Stomach (tissue), 9 donors: ENCODE results near the gene LSAMP. TPM values are rescaled to one million over a fixed set of nuclear protein-coding genes. Genes with fewer than 3 reads are reported as not detected.

Experiments used
- DNase-seq, 2 donors: peaks; one replicate each; pipeline versions ENCODE4 v3.0.0 to v3.0.0-alpha.2; 2013 to 2019
- H3K27ac ChIP-seq, 5 donors: fragments of 200-600 bp in 4 of 5; sonication (generic) in 4 of 5; one replicate each; pipeline ENCODE4 v1.5.1; 2013 to 2019; ENCODE audit warnings: mild to moderate bottlenecking in 1 of 5, moderate library complexity in 1 of 5
- H3K27me3 ChIP-seq, 3 donors: fragments of 200-600 bp; sonication (generic); one replicate each; pipeline ENCODE4 v1.5.1; 2017 to 2019; ENCODE audit warnings: mixed run types in 1 of 3
- H3K36me3 ChIP-seq, 4 donors: fragments of 200-600 bp; sonication (generic); 1 replicate in 3 of 4; 2 replicates in 1 of 4; pipeline ENCODE4 v1.5.1; 2016 to 2019
- H3K4me1 ChIP-seq, 4 donors: fragments of 200-600 bp; sonication (generic); one replicate each; pipeline ENCODE4 v1.5.1; 2016 to 2019
- H3K4me3 ChIP-seq, 4 donors: fragments of 200-600 bp; sonication (generic) in 3 of 4; one replicate each; pipeline ENCODE4 v1.5.1; 2016 to 2019; ENCODE audit warnings: mild to moderate bottlenecking in 1 of 4
- H3K9me3 ChIP-seq, 4 donors: fragments of 200-600 bp; sonication (generic); one replicate each; pipeline ENCODE4 v1.5.1; 2016 to 2019
- EP300 ChIP-seq: sonication (generic); formaldehyde crosslinking; IDR thresholded peaks from one replicate; pipeline ENCODE4 v1.6.1; 2017; ENCODE audit warnings: antibody characterized with exemption
- POLR2A ChIP-seq, 4 donors: fragments of 450-650 bp; IDR thresholded peaks; one replicate each; pipeline ENCODE4 v1.6.1; 2016; ENCODE audit warnings: antibody characterized with exemption in 4 of 4, control low read depth in 2 of 4, mild to moderate bottlenecking in 1 of 4, moderate library complexity in 1 of 4
- POLR2AphosphoS5 ChIP-seq, 3 donors: sonication (generic); formaldehyde crosslinking; IDR thresholded peaks; one replicate each; pipeline ENCODE4 v1.6.1; 2016; ENCODE audit warnings: antibody characterized with exemption in 3 of 3
- WGBS, 5 donors: extraction: QIAGEN DNeasy Blood & Tissue Kit in 3 of 5; methylation state at CpG; one replicate each; pipeline versions ENCODE4 v1.1.5 to v1.1.7; 2013 to 2018; 5-methylcytosine and 5-hydroxymethylcytosine counted together
- intact Hi-C: fragments of 100-400 bp; cut with DNase I; formaldehyde crosslinking; loops from one replicate; pipeline ENCODE4 v1.15.1; 2023; ENCODE audit warnings: low total_unique reads
- polyA plus RNA-seq, 3 donors: library from polyadenylated mRNA; stranded (reverse); fragments of 200-250 nt; gene quantifications; one replicate each; pipeline ENCODE4 v1.2.3, GENCODE V29; 2013
- total RNA-seq, 5 donors: library from RNA; depleted of rRNA; stranded (reverse); fragments of >200 nt; gene quantifications; one replicate each; pipeline versions ENCODE4 v1.1.0 to v1.2.3, GENCODE V29; 2014 to 2016
- TF ChIP-seq, protein P1 (sequence below), 7 experiments: fragments of 450-650 bp in 4 of 7; fragments of 200-600 bp in 3 of 7; sonication (generic) in 3 of 7; IDR thresholded peaks; one replicate each; pipeline ENCODE4 v1.5.1; 2016 to 2019; ENCODE audit warnings: antibody characterized with exemption in 7 of 7, control low read depth in 2 of 7, mild to moderate bottlenecking in 1 of 7
- donor health status: healthy with polysubstance abuse.
- donor health status: Bipolar disorder and iron deficiency.
- donor health status: healthy.

LSAMP gene
- total and polyA plus RNA-seq, 8 donors: 1.1 to 20.7 (median 1.7) TPM

DNA sequence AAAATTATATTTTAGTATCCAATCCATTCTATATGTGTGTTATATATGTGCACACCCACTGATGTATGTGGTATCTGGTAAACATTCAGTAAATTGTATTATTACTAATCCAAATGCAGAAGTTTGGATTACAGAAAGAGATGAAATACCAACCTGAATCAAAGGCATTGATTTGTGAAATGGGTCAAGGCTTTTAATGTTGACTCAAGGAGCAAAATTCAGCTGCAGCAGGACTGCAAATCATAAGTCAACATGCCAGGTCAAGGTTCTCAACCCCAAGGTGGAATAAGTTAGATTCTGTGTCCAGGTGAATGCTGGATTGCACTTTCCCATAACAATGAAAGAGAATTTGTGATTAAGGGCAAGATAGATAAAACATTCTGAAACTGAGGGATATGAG is 631.3 kb downstream of the LSAMP start:
- Histone ChIP-seq H3K9me3 (no peaks in the 10 kb centered on the region), H3K4me1 (peaks cover 0 to 7% (median 0%) of the 10 kb centered on the region in 4 donors), H3K4me3 (no peak overlapping the region), H3K27ac (no peak overlapping the region), H3K36me3 (no peaks in the 10 kb centered on the region), H3K27me3 (no peaks in the 10 kb centered on the region)
- TF ChIP-seq, protein P1, sequence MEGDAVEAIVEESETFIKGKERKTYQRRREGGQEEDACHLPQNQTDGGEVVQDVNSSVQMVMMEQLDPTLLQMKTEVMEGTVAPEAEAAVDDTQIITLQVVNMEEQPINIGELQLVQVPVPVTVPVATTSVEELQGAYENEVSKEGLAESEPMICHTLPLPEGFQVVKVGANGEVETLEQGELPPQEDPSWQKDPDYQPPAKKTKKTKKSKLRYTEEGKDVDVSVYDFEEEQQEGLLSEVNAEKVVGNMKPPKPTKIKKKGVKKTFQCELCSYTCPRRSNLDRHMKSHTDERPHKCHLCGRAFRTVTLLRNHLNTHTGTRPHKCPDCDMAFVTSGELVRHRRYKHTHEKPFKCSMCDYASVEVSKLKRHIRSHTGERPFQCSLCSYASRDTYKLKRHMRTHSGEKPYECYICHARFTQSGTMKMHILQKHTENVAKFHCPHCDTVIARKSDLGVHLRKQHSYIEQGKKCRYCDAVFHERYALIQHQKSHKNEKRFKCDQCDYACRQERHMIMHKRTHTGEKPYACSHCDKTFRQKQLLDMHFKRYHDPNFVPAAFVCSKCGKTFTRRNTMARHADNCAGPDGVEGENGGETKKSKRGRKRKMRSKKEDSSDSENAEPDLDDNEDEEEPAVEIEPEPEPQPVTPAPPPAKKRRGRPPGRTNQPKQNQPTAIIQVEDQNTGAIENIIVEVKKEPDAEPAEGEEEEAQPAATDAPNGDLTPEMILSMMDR (IDR thresholded peaks at IDR 0.05): no peak
- TF ChIP-seq EP300 (no peak), POLR2AphosphoS5 (IDR thresholded peaks at IDR 0.05) (no peak), POLR2A (IDR thresholded peaks at IDR 0.05) (no peak)
- intact Hi-C loops: no loop called here
- no peak for DNase-seq

DNA sequence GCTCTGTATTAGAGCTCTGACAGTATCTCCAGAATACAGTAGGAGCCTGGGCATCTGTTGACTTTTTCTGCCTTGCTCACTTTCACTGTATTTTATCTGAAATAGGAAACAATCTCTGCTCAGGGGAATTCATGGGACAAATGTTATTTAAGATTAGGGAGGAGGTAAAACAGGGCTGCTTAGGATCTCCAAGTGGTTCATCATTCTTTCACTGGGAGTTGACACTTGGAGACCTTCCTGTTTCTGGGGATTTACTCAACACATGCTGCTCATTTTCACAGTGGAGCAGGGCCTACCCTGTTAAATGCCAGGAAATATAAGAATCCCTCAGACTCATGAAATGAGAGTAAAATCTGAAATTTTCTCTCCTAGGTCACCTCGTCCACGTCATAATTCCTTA is 636.5 kb downstream of the LSAMP start:
- DNase-seq: no peak
- H3K4me1 ChIP-seq: peaks cover 0 to 5% (median 0%) of the 10 kb centered on the region in 4 donors
- H3K36me3 ChIP-seq: no peaks in the 10 kb centered on the region
- no peak overlapping the region for H3K4me3 ChIP-seq
- no peak overlapping the region for H3K27ac ChIP-seq
- no peaks in the 10 kb centered on the region for H3K9me3 ChIP-seq
- intact Hi-C loops: no loop called here
- WGBS, 5 donors: 83 to 95% (median 90%) methylated on average over 2 of the region's 2 CpGs
- no peaks in the 10 kb centered on the region for H3K27me3 ChIP-seq
- TF ChIP-seq POLR2AphosphoS5 (IDR thresholded peaks at IDR 0.05) (no peak), POLR2A (IDR thresholded peaks at IDR 0.05) (no peak), EP300 (no peak)
- TF ChIP-seq, protein P1 (IDR thresholded peaks at IDR 0.05): no peak

DNA sequence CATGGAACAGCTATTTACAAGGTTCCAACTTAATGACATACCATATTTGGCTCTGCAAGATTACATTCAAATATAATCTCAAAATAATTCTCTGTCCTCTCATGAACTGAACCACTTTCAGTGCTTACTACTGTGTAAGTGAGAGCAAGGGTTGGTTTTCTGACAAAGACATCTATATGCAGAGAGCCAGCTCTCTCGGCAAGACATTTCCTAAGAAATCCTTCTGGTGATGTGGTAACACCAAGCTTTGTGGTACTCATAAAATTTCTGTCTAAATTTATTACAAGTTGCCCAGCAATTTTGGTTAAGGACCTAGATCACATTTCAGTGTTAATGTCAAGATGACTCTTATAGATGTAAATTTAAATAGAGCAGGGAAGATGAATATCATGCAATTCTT is 637.0 kb downstream of the LSAMP start:
- 72 to 91% (median 79%) methylated on average over 1 of the region's 1 CpG for WGBS, 5 donors
- Histone ChIP-seq H3K27me3 (no peaks in the 10 kb centered on the region), H3K27ac (no peak overlapping the region), H3K4me3 (no peak overlapping the region), H3K36me3 (no peaks in the 10 kb centered on the region), H3K4me1 (peaks cover 0 to 5% (median 0%) of the 10 kb centered on the region in 4 donors), H3K9me3 (no peaks in the 10 kb centered on the region)
- intact Hi-C loops: no loop called here
- no peak for DNase-seq
- no peak for TF ChIP-seq EP300
- TF ChIP-seq, protein P1 (IDR thresholded peaks at IDR 0.05): no peak
- no peak for TF ChIP-seq POLR2AphosphoS5 (IDR thresholded peaks at IDR 0.05)
- no peak for TF ChIP-seq POLR2A (IDR thresholded peaks at IDR 0.05)

DNA sequence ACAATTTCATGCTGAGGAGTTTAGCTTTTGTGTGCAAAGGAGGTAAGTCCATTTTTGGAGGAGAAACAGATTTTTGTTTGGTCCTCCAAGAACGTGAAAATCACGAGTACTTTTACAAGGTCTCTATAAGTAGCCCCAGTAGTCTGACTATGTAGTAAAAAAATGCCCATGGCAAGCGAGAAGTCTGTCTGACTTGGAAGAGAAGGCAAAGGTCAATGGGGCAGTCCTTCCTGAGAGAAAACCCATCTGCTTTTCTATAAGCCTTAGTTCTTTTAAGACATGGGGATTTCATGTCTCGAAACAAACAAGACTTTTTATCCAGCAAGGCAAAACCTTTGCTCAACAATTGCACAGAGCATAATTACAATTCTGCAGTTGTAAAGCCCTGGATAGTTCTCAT is 638.8 kb downstream of the LSAMP start:
- intact Hi-C loops: no loop called here
- Histone ChIP-seq H3K4me3 (no peak overlapping the region), H3K27me3 (no peaks in the 10 kb centered on the region), H3K9me3 (no peaks in the 10 kb centered on the region), H3K4me1 (peaks cover 0 to 5% (median 0%) of the 10 kb centered on the region in 4 donors), H3K27ac (no peak overlapping the region), H3K36me3 (no peaks in the 10 kb centered on the region)
- DNase-seq: no peak
- TF ChIP-seq EP300: no peak
- no peak for TF ChIP-seq POLR2A (IDR thresholded peaks at IDR 0.05)
- TF ChIP-seq, protein P1 (IDR thresholded peaks at IDR 0.05): no peak
- no peak for TF ChIP-seq POLR2AphosphoS5 (IDR thresholded peaks at IDR 0.05)
- WGBS, 5 donors: 61 to 74% (median 65%) methylated on average over 4 of the region's 4 CpGs
